Measurements from ENCODE around the gene HGS.

DNA sequence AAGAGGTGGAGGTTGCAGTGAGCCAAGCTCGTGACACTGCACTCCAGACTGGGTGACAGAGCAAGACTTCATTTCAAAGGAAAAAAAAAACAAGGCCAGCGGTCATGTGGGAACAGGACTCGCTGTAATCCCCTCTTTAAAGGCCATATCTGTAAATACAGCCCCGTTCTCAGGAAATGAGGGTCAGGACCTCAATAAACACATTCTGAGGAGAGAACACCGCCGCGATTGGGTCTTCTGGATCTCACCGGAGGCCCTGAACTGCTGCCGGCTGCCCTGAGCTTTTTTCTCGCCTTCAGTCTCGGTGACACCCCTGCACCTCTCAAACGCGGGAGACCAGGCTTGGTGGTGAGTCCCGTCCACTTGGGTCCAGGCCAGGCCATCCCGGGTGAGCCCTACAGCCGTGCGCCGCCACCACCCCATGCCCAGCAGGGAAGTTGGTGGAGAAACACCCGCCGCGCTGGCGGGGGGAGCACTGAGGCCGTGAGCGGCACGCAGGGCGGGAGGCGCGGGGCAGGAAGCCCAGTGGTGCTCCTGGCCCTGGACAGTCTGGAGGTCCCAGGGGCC, 56.7 kb downstream of the HGS start:
- TF ChIP-seq, protein P1, sequence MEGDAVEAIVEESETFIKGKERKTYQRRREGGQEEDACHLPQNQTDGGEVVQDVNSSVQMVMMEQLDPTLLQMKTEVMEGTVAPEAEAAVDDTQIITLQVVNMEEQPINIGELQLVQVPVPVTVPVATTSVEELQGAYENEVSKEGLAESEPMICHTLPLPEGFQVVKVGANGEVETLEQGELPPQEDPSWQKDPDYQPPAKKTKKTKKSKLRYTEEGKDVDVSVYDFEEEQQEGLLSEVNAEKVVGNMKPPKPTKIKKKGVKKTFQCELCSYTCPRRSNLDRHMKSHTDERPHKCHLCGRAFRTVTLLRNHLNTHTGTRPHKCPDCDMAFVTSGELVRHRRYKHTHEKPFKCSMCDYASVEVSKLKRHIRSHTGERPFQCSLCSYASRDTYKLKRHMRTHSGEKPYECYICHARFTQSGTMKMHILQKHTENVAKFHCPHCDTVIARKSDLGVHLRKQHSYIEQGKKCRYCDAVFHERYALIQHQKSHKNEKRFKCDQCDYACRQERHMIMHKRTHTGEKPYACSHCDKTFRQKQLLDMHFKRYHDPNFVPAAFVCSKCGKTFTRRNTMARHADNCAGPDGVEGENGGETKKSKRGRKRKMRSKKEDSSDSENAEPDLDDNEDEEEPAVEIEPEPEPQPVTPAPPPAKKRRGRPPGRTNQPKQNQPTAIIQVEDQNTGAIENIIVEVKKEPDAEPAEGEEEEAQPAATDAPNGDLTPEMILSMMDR (IDR thresholded peaks at IDR 0.05) = no peak
- no peak for TF ChIP-seq POLR2A (IDR thresholded peaks at IDR 0.05)

Measured in Peyer's patch (tissue), 4 donors.